ENCODE data around the gene SNX14.

- TF ChIP-seq GATA3 (IDR thresholded peaks at IDR 0.05; ENCODE audit: low read depth, low read length) (no peak), GATA2 (IDR thresholded peaks at IDR 0.05; ENCODE audit: low read depth, low read length) (no peak)
Observed at GRCh38 chr6:85641522-85641896, 47.9 kb upstream of the SNX14 start.

Data from SH-SY5Y (cell line).